K562 (cell line): Measurements from ENCODE around the gene CDC14A.
A peak's percentile ranks its signal among the peaks of the same experiment; 100 is the strongest.

ENCODE experiments used
- CBFB ChIP-seq: sonication (generic); formaldehyde crosslinking; IDR thresholded peaks from 2 replicates; pipeline ENCODE4 v1.4.0; 2020; ENCODE audit warnings: mild to moderate bottlenecking, missing genetic modification reagents
- CTCF ChIP-seq, 3 experiments: IDR thresholded peaks in 2 of 3; conservative IDR thresholded peaks in 1 of 3; 2 replicates each; pipeline ENCODE4 v1.5.1; 2011 to 2012; ENCODE audit warnings: low read length in 3 of 3, mild to moderate bottlenecking in 3 of 3, control low read depth in 2 of 3, improper control_type of control experiment in 1 of 3, inconsistent platforms in 1 of 3, low read depth in 1 of 3, mixed read lengths in 1 of 3, moderate library complexity in 1 of 3; ENCODE audit not compliant: insufficient read depth in 2 of 3
- E2F6 ChIP-seq, 2 experiments: IDR thresholded peaks; 2 replicates each; pipeline ENCODE4 v1.6.1; 2011; ENCODE audit warnings: borderline replicate concordance in 1 of 2, control low read depth in 1 of 2, low read depth in 1 of 2, low read length in 1 of 2, mild to moderate bottlenecking in 1 of 2, mixed read lengths in 1 of 2, moderate library complexity in 1 of 2; ENCODE audit not compliant: insufficient read depth in 1 of 2, insufficient read length in 1 of 2, poor library complexity in 1 of 2, severe bottlenecking in 1 of 2; ENCODE audit errors: extremely low read depth in 1 of 2
- POLR2A ChIP-seq: fragments of 450-650 bp; conservative IDR thresholded peaks from 2 replicates; pipeline ENCODE4 v1.6.1; 2016
- RFX5 ChIP-seq: IDR thresholded peaks from 2 replicates; pipeline ENCODE4 v1.6.1; 2011; ENCODE audit warnings: low read depth, mild to moderate bottlenecking, improper control_type of control experiment, low read length

GRCh38 chr1:100352267-100353070, at the start of gene CDC14A:
- no peak for TF ChIP-seq CBFB (CRISPR knock-in tag)
- TF ChIP-seq RFX5 = no peak
- TF ChIP-seq E2F6 (IDR thresholded peaks at IDR 0.05; ENCODE audit: borderline replicate concordance in 1 of 2, extremely low read depth in 1 of 2, insufficient read depth in 1 of 2, insufficient read length in 1 of 2, low read depth in 1 of 2, low read length in 1 of 2, poor library complexity in 1 of 2, severe bottlenecking in 1 of 2) = no peak
- TF ChIP-seq CTCF (IDR thresholded peaks at IDR 0.05 in 2 of 3, conservative IDR thresholded peaks at IDR 0.05 in 1 of 3; ENCODE audit: insufficient read depth in 2 of 3, low read depth in 1 of 3, low read length in 3 of 3) = 0 out of 6 replicates have a peak, but pooled peaks of 1 of the 3 experiments have one; percentile 1
- TF ChIP-seq POLR2A = peak; percentile 70
